ENCODE measurements around the gene AURKB. TPM values are rescaled to one million over a fixed set of nuclear protein-coding genes. Genes with fewer than 3 reads are reported as not detected.
"Not testable (repeated sequence)": the region's sequence is repeated elsewhere in the genome, so short reads cannot be mapped to it uniquely, and the experiment has no call there.

The AURKB gene
- total RNA-seq, 1 experiment from 2014 or later: 89.4 TPM

DNA sequence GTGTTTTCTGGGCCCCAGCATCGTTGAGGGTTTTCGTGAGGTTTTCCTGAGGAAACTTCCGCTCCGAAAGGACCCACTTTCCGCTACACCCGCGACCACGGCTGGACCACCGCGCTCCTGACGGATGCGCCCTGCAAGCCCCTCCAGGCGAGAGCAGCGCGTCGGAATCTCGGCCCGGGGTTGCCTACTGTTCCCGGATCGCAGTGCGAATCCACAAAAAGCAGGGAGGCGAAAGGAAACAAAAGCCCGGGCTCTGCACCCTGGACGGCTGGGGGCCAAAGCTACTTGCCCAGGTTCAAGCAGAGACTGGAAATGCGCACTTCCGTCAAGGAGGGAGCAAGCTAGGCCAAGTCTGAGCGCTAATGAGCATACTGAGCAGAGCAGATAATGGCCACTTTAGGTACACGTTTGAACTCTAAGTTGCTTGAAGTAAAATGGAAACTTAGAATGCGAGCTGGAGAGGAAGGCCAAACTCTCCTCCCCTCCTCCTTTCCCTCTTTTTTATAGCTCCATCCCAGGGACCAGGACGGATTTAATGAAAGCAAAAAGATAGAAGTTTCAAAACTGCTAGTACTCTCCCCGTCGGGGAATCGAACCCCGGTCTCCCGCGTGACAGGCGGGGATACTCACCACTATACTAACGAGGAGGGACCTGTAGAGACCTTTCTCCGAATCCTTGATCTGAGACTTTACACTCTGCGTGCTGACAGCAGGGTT is 11.4 kb upstream of the AURKB start:
- Mint-ChIP-seq H3K4me3 (ENCODE audit: unreplicated experiment) (peak overlapping the region; percentile 90), H3K9me3 (ENCODE audit: unreplicated experiment) (no peaks in the 10 kb centered on the region), H3K4me1 (ENCODE audit: low read depth, unreplicated experiment) (peaks cover 17% of the 10 kb centered on the region), H3K27ac (ENCODE audit: unreplicated experiment) (peak overlapping the region; percentile 96), H3K36me3 (ENCODE audit: insufficient read depth, unreplicated experiment) (peaks cover 50% of the 10 kb centered on the region), H3K27me3 (ENCODE audit: insufficient read depth, unreplicated experiment) (peaks cover 2% of the 10 kb centered on the region)
- H3K9me3 ChIP-seq: no peaks in the 10 kb centered on the region
- ChIA-PET POLR2A (interaction anchor here (0.5 to 2.2 kb wide), 11 partner anchors 12 to 776 kb away, joined by 3 to 24 read pairs (median 5); partner anchors contain the start of genes AURKB, CTC1, SLC25A35 and TMEM107), CTCF (interaction anchor here (0.6 to 1.6 kb wide), 4 partner anchors 11 to 48 kb away, joined by 3 to 4 read pairs (median 4); partner anchors contain the start of gene AURKB)
- peak overlapping the region; percentile 66 for H3K4me3 ChIP-seq (ENCODE audit: low read depth, low read length)
- TF ChIP-seq, protein P1, sequence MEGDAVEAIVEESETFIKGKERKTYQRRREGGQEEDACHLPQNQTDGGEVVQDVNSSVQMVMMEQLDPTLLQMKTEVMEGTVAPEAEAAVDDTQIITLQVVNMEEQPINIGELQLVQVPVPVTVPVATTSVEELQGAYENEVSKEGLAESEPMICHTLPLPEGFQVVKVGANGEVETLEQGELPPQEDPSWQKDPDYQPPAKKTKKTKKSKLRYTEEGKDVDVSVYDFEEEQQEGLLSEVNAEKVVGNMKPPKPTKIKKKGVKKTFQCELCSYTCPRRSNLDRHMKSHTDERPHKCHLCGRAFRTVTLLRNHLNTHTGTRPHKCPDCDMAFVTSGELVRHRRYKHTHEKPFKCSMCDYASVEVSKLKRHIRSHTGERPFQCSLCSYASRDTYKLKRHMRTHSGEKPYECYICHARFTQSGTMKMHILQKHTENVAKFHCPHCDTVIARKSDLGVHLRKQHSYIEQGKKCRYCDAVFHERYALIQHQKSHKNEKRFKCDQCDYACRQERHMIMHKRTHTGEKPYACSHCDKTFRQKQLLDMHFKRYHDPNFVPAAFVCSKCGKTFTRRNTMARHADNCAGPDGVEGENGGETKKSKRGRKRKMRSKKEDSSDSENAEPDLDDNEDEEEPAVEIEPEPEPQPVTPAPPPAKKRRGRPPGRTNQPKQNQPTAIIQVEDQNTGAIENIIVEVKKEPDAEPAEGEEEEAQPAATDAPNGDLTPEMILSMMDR (IDR thresholded peaks at IDR 0.05; ENCODE audit: insufficient read depth in 1 of 2, low read depth in 1 of 2, low read length in 1 of 2, severe bottlenecking in 1 of 2, unreplicated experiment in 1 of 2): no peak
- intact Hi-C loops (cut with micrococcal nuclease; ENCODE audit: unreplicated experiment): loop anchor here (1.0 kb wide), 1 partner anchor 35 kb away; no protein-coding TSS in a partner anchor
- DNase-seq: peak; percentile 72 to 83
- no peaks in the 10 kb centered on the region for H3K27me3 ChIP-seq (replicated peaks; ENCODE audit: control insufficient read depth, insufficient read depth, low read length)
- no peaks in the 10 kb centered on the region for H3K4me1 ChIP-seq
- H3K36me3 ChIP-seq (ENCODE audit: control insufficient read depth, insufficient read depth, low read length): no peaks in the 10 kb centered on the region
- BruUV-seq (replicated peaks): no TSS peak

DNA sequence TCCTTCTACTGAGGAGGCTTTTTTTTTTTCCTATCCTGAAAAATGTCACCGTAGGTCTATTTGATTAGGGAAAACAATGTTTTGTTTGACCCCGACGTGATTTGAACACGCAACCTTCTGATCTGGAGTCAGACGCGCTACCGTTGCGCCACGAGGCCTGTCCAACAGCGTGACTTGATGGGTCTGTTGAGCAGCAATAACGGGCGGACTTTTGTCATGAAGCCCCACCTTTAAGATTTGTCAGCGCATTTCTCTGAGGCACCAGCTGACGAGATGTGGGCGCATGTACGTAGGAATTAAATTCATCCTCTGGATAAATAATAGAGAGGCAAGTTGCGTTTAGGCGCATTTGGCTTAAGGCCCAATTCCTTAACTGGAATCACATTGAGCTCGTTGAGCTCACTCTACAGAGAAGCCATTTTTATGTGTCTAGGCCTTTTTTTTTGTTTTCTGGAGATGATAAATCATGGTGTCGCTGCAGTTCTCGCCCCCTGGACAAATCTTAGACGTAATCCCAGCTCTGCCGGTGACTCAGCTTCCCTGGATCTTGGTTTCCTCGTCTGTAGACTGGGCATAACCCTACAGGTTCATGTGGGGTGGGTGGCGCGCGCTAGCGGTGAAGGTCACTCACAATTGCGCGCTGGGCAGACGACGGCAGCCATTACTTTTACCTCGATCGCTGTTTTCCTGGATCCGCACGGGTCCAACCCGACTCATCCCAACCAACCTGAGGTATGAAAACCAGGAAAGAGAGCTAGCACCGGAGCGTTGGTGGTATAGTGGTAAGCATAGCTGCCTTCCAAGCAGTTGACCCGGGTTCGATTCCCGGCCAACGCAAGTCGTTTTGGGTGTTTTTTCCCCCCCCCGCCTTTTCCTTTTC is 10.6 kb upstream of the AURKB start:
- CTCF ChIA-PET: interaction anchor here (1.4 to 1.6 kb wide), 2 partner anchors 11 to 31 kb away, joined by 4 read pairs; partner anchors contain the start of gene AURKB
- POLR2A ChIA-PET: interaction anchor here (0.5 to 2.2 kb wide), 10 partner anchors 11 to 761 kb away, joined by 3 to 24 read pairs (median 5); partner anchors contain the start of genes AURKB, BORCS6, CTC1 and SLC25A35
- Mint-ChIP-seq H3K4me1 (ENCODE audit: low read depth, unreplicated experiment) (peaks cover 16% of the 10 kb centered on the region), H3K27me3 (ENCODE audit: insufficient read depth, unreplicated experiment) (peaks cover 2% of the 10 kb centered on the region), H3K27ac (ENCODE audit: unreplicated experiment) (peak overlapping the region; percentile 96), H3K36me3 (ENCODE audit: insufficient read depth, unreplicated experiment) (peaks cover 42% of the 10 kb centered on the region), H3K4me3 (ENCODE audit: unreplicated experiment) (peak overlapping the region; percentile 90), H3K9me3 (ENCODE audit: unreplicated experiment) (no peaks in the 10 kb centered on the region)
- no peaks in the 10 kb centered on the region for H3K4me1 ChIP-seq
- DNase-seq: peak; percentile 83 to 89
- no peaks in the 10 kb centered on the region for H3K27me3 ChIP-seq (replicated peaks; ENCODE audit: control insufficient read depth, insufficient read depth, low read length)
- no peaks in the 10 kb centered on the region for H3K9me3 ChIP-seq
- intact Hi-C loops (cut with micrococcal nuclease; ENCODE audit: unreplicated experiment): no loop called here
- peak overlapping the region; percentile 66 for H3K4me3 ChIP-seq (ENCODE audit: low read depth, low read length)
- TF ChIP-seq, protein P1 (IDR thresholded peaks at IDR 0.05; ENCODE audit: insufficient read depth in 1 of 2, low read depth in 1 of 2, low read length in 1 of 2, severe bottlenecking in 1 of 2, unreplicated experiment in 1 of 2): no peak
- H3K36me3 ChIP-seq (ENCODE audit: control insufficient read depth, insufficient read depth, low read length): no peaks in the 10 kb centered on the region
- BruUV-seq (replicated peaks): no TSS peak

DNA sequence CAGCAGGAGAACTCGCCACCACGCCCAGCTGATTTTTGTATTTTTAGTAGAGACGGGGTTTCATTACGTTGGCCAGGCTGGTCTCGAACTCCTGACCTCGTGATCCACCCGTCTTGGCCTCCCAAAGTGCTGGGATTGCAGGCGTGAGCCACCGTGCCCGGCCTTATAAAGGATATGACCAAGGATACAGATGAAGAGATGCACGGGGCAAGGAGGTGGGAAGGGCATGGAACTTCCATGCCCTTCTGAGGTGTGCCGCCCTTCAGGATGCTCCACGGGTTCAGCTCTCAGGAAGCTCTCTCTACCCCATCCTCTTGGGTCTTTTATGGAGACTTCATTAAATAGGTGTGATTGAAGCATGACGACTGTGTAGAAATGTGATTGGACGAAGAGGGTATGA is 3.6 kb upstream of the AURKB start:
- H3K9me3 Mint-ChIP-seq (ENCODE audit: unreplicated experiment); H3K27ac Mint-ChIP-seq (ENCODE audit: unreplicated experiment); H3K4me1 ChIP-seq; BruUV-seq (replicated peaks); H3K4me3 ChIP-seq (ENCODE audit: low read depth, low read length); H3K36me3 ChIP-seq (ENCODE audit: control insufficient read depth, insufficient read depth, low read length); DNase-seq; CTCF ChIA-PET; H3K27me3 Mint-ChIP-seq (ENCODE audit: insufficient read depth, unreplicated experiment); H3K27me3 ChIP-seq (replicated peaks; ENCODE audit: control insufficient read depth, insufficient read depth, low read length); H3K9me3 ChIP-seq; H3K4me3 Mint-ChIP-seq (ENCODE audit: unreplicated experiment); intact Hi-C loops (cut with micrococcal nuclease; ENCODE audit: unreplicated experiment): not testable (repeated sequence)
- peaks cover 23% of the 10 kb centered on the region for H3K36me3 Mint-ChIP-seq (ENCODE audit: insufficient read depth, unreplicated experiment)
- POLR2A ChIA-PET: interaction anchor here (1.1 kb wide), 1 partner anchor 22 kb away, joined by 3 read pairs; no protein-coding TSS in a partner anchor
- peaks cover 14% of the 10 kb centered on the region for H3K4me1 Mint-ChIP-seq (ENCODE audit: low read depth, unreplicated experiment)
